H1 (cell line): ENCODE results near the gene ABHD4. TPM values are rescaled to one million over a fixed set of nuclear protein-coding genes. Genes with fewer than 3 reads are reported as not detected.

Experiments
- CTCF ChIA-PET: fragments of 300-600 bp; sonication (Branson Sonifier 250); formaldehyde crosslinking; loops from one replicate; lab custom pipeline; 2021; ENCODE audit not compliant: partially characterized antibody; lab: Charles Lee
- POLR2A ChIA-PET: fragments of 300-600 bp; sonication (Branson Sonifier 250); formaldehyde crosslinking; loops from one replicate; lab custom pipeline; 2021; ENCODE audit warnings: inconsistent platforms; ENCODE audit not compliant: partially characterized antibody; lab: Charles Lee
- DNase-seq, 2 experiments: peaks; one replicate each; pipeline versions ENCODE4 v3.0.0 to v3.0.0-alpha.2; 2010 to 2022; ENCODE audit warnings: low spot score in 2 of 2, low read depth in 1 of 2, mixed read lengths in 1 of 2
- FAIRE-seq: peaks from 2 replicates; lab custom pipeline; 2011; peaks lifted over from hg19 to GRCh38; lab: Jason Lieb, UNC
- H2AFZ ChIP-seq: 2 replicates; pipeline ENCODE4 v1.8.1; 2012; ENCODE audit warnings: low read length, inconsistent platforms
- H2AK5ac ChIP-seq: 2 replicates; pipeline ENCODE4 v1.6.1; 2013; ENCODE audit warnings: low read depth, low read length
- H2BK120ac ChIP-seq: replicated peaks from 2 replicates; pipeline ENCODE3; 2013; ENCODE audit warnings: low read depth, low read length, inconsistent platforms
- H2BK12ac ChIP-seq: 2 replicates; pipeline ENCODE4 v1.6.1; 2013; ENCODE audit warnings: low read depth, low read length
- H2BK15ac ChIP-seq: 2 replicates; pipeline ENCODE4 v1.6.1; 2013; ENCODE audit warnings: low read length
- H2BK20ac ChIP-seq: 2 replicates; pipeline ENCODE4 v1.6.1; 2013; ENCODE audit warnings: low read length
- H2BK5ac ChIP-seq: 2 replicates; pipeline ENCODE4 v1.6.1; 2013; ENCODE audit warnings: low read depth, low read length
- H3K14ac ChIP-seq: 2 replicates; pipeline ENCODE4 v1.6.1; 2013; ENCODE audit warnings: inconsistent platforms; ENCODE audit not compliant: insufficient read length
- H3K18ac ChIP-seq: 2 replicates; pipeline ENCODE4 v1.6.1; 2013; ENCODE audit warnings: low read length; ENCODE audit errors: extremely low read depth
- H3K23ac ChIP-seq: 2 replicates; pipeline ENCODE4 v1.6.1; 2013; ENCODE audit warnings: inconsistent platforms; ENCODE audit not compliant: insufficient read length
- H3K23me2 ChIP-seq: 2 replicates; pipeline ENCODE4 v1.6.1; 2013; ENCODE audit warnings: low read depth, low read length
- H3K27ac ChIP-seq: 2 replicates; pipeline ENCODE4 v1.6.1; 2011; ENCODE audit warnings: low read depth, low read length, inconsistent platforms
- H3K27me3 ChIP-seq, 4 experiments: replicated peaks in 1 of 4; 1 replicate in 1 of 4; 2 replicates in 3 of 4; pipeline versions ENCODE4 v1.6.1 to v1.8.1; 2011 to 2013; ENCODE audit warnings: low read length in 3 of 4, mild to moderate bottlenecking in 3 of 4, inconsistent platforms in 2 of 4, mixed read lengths in 2 of 4, moderate library complexity in 1 of 4; ENCODE audit not compliant: control insufficient read depth in 3 of 4, insufficient read depth in 3 of 4; ENCODE audit errors: extremely low read depth in 1 of 4
- H3K36me3 ChIP-seq, 4 experiments: 2 replicates each; pipeline versions ENCODE4 v1.6.1 to v1.8.1; 2011 to 2013; ENCODE audit warnings: mild to moderate bottlenecking in 4 of 4, low read length in 3 of 4, moderate library complexity in 2 of 4, control low read depth in 1 of 4, inconsistent platforms in 1 of 4; ENCODE audit not compliant: insufficient read depth in 4 of 4, control insufficient read depth in 2 of 4
- H3K4ac ChIP-seq: replicated peaks from 2 replicates; pipeline ENCODE3; 2013; ENCODE audit warnings: low read length, low read depth, mixed read lengths, inconsistent platforms; ENCODE audit not compliant: insufficient read length
- H3K4me1 ChIP-seq, 4 experiments: replicated peaks in 1 of 4; 1 replicate in 1 of 4; 2 replicates in 3 of 4; pipeline versions ENCODE4 v1.6.1 to v1.8.1; 2011 to 2013; ENCODE audit warnings: low read length in 3 of 4, inconsistent platforms in 2 of 4, mixed read lengths in 1 of 4; ENCODE audit not compliant: insufficient read depth in 4 of 4, control insufficient read depth in 3 of 4
- H3K4me2 ChIP-seq, 2 experiments: 2 replicates each; pipeline versions ENCODE4 v1.6.1 to v1.8.1; 2011 to 2013; ENCODE audit warnings: low read depth in 2 of 2, low read length in 2 of 2, control low read depth in 1 of 2, inconsistent platforms in 1 of 2, mild to moderate bottlenecking in 1 of 2; ENCODE audit not compliant: insufficient read depth in 1 of 2
- H3K4me3 ChIP-seq, 4 experiments: fragments of 200-600, 300-600 bp in 1 of 4; sonication (generic), shearing (Covaris generic), sonication (Bioruptor Twin) in 1 of 4; 2 replicates each; pipeline versions ENCODE4 v1.5.1 to v1.8.1; 2011 to 2016; ENCODE audit warnings: low read length in 4 of 4, low read depth in 3 of 4, control low read depth in 2 of 4, inconsistent platforms in 2 of 4, mild to moderate bottlenecking in 2 of 4, mixed read lengths in 1 of 4, moderate library complexity in 1 of 4; ENCODE audit not compliant: insufficient read depth in 2 of 4; ENCODE audit errors: extremely low read depth in 1 of 4
- H3K56ac ChIP-seq: replicated peaks from 2 replicates; pipeline ENCODE3; 2013; ENCODE audit warnings: low read depth, mild to moderate bottlenecking, mixed read lengths, low read length, inconsistent platforms; ENCODE audit not compliant: insufficient read length
- H3K79me1 ChIP-seq: 2 replicates; pipeline ENCODE4 v1.6.1; 2013; ENCODE audit warnings: low read depth, low read length, control low read depth
- H3K79me2 ChIP-seq, 2 experiments: 2 replicates each; pipeline versions ENCODE4 v1.6.1 to v1.8.1; 2012 to 2013; ENCODE audit warnings: low read length in 2 of 2, mild to moderate bottlenecking in 2 of 2, inconsistent platforms in 1 of 2; ENCODE audit not compliant: insufficient read depth in 2 of 2, control insufficient read depth in 1 of 2
- H3K9ac ChIP-seq, 4 experiments: replicated peaks in 1 of 4; 1 replicate in 1 of 4; 2 replicates in 3 of 4; pipeline versions ENCODE4 v1.6.1 to v1.8.1; 2011 to 2013; ENCODE audit warnings: low read depth in 3 of 4, low read length in 3 of 4, control low read depth in 2 of 4, mild to moderate bottlenecking in 2 of 4, moderate library complexity in 2 of 4, inconsistent platforms in 1 of 4; ENCODE audit errors: extremely low read depth in 1 of 4
- H3K9me3 ChIP-seq, 2 experiments: 2 replicates each; pipeline versions ENCODE4 v1.6.1 to v1.8.1; 2012 to 2013; ENCODE audit warnings: mild to moderate bottlenecking in 2 of 2, moderate library complexity in 2 of 2, control low read depth in 1 of 2, inconsistent platforms in 1 of 2, low read depth in 1 of 2, low read length in 1 of 2, mixed read lengths in 1 of 2; ENCODE audit not compliant: insufficient read depth in 2 of 2
- H4K20me1 ChIP-seq, 2 experiments: replicated peaks in 1 of 2; 2 replicates each; pipeline versions ENCODE3 to v1.8.1; 2011 to 2013; ENCODE audit warnings: inconsistent platforms in 2 of 2, low read length in 2 of 2, mild to moderate bottlenecking in 1 of 2; ENCODE audit not compliant: insufficient read depth in 2 of 2, control insufficient read depth in 1 of 2
- H4K5ac ChIP-seq: 2 replicates; pipeline ENCODE4 v1.6.1; 2013; ENCODE audit warnings: low read length, low read depth, mixed read lengths, inconsistent platforms; ENCODE audit not compliant: insufficient read length
- H4K8ac ChIP-seq: 2 replicates; pipeline ENCODE4 v1.8.0; 2013; ENCODE audit warnings: mild to moderate bottlenecking, moderate library complexity, low read length, inconsistent platforms; ENCODE audit not compliant: insufficient read depth; ENCODE audit errors: extremely low read depth
- H4K91ac ChIP-seq: replicated peaks from 2 replicates; pipeline ENCODE3; 2013; ENCODE audit warnings: low read length, mixed read lengths, inconsistent platforms; ENCODE audit not compliant: insufficient read length
- WGBS, 2 experiments: shearing (Covaris generic) in 1 of 2; methylation state at CpG; one replicate each; pipeline versions ENCODE4 v1.1.6 to v1.1.7; 2013 to 2015; ENCODE audit warnings: low lambda C conversion rate in 2 of 2, mixed read lengths in 2 of 2, inconsistent platforms in 1 of 2, low coverage in 1 of 2, missing lambda C conversion rate in 1 of 2; ENCODE audit not compliant: insufficient replicate concordance in 2 of 2, insufficient coverage in 1 of 2, insufficient read length in 1 of 2; ENCODE audit errors: extremely low coverage in 1 of 2, missing lambda C conversion rate in 1 of 2; 5-methylcytosine and 5-hydroxymethylcytosine counted together
- polyA plus RNA-seq, 7 experiments: library from polyadenylated mRNA; depleted of rRNA in 3 of 7; stranded (reverse) in 5 of 7; unstranded in 2 of 7; fragments of >200 nt in 5 of 7; fragments of 200-250 nt in 2 of 7; gene quantifications; 1 replicate in 5 of 7; 2 replicates in 1 of 7; 4 replicates in 1 of 7; pipeline versions ENCODE4 v1.2.1 to v1.2.3, GENCODE V29; 2011 to 2013; ENCODE audit warnings: missing spikeins in 2 of 7, mixed read lengths in 2 of 7
- total RNA-seq: library from RNA; stranded (reverse); fragmentation: NEBNext Ultra II Directional; extraction: Animal tissue kit (Norgen Biotek cat#: 25700); gene quantifications from 2 replicates; pipeline ENCODE4 v1.2.1, GENCODE V29; 2021

ABHD4 gene
- total and polyA plus RNA-seq, 2 of the 8 experiments (the other 6 are each of a cell fraction or from before 2014, with no cell fraction given): 32.4 to 42.9 TPM

- Histone ChIP-seq H3K27ac (no peak overlapping the region), H3K4ac (no peak overlapping the region), H3K56ac (no peak overlapping the region), H3K23me2 (peaks cover 2% of the 10 kb centered on the region; the same call in 1 of the 2 replicates), H2BK20ac (no peak overlapping the region), H2BK5ac (no peak overlapping the region), H3K18ac (no peak overlapping the region), H3K4me2 (no peak overlapping the region), H3K23ac (no peak overlapping the region), H3K4me3 (no peak overlapping the region), H4K91ac (no peak overlapping the region), H2BK120ac (no peak overlapping the region), H2AK5ac (no peak overlapping the region), H3K9ac (no peak overlapping the region), H2BK15ac (no peak overlapping the region), H3K4me1 (peaks cover 0 to 9% (median 4%) of the 10 kb centered on the region in 4 experiments; a peak in 3 of 7 replicates), H2AFZ (no peak overlapping the region), H4K5ac (no peak overlapping the region), H3K9me3 (peaks cover 9 to 13% of the 10 kb centered on the region in 2 experiments; a peak in 2 of 4 replicates), H3K79me2 (no peaks in the 10 kb centered on the region), H3K79me1 (no peaks in the 10 kb centered on the region), H2BK12ac (no peak overlapping the region), H3K36me3 (no peaks in the 10 kb centered on the region), H4K20me1 (no peaks in the 10 kb centered on the region), H3K14ac (no peak overlapping the region), H3K27me3 (no peaks in the 10 kb centered on the region), H4K8ac (no peak overlapping the region)
- CTCF ChIA-PET: interaction anchor here (0.8 to 1.2 kb wide), 2 partner anchors 13 to 14 kb away, joined by 3 to 4 read pairs; partner anchors contain the start of gene OR6J1
- DNase-seq: no peak
- no peak for FAIRE-seq
- WGBS, 2 experiments: 83% methylated on average over 5 of the region's 5 CpGs; no CpG with 5 or more reads in 1 of the 2 experiments
- POLR2A ChIA-PET: no interaction called here
These were observed 31.3 kb downstream of the ABHD4 start for GRCh38 chr14:22629361-22629760.
